Neutrophil (primary cell): Measurements from ENCODE around the gene NAE1.

Experiments
- H3K27ac ChIP-seq: fragments of 200-600 bp; sonication (generic); 2 replicates; pipeline ENCODE4 v1.5.1; 2016; ENCODE audit warnings: mild to moderate bottlenecking, moderate library complexity
- H3K27me3 ChIP-seq: fragments of 200-600 bp; sonication (generic); 2 replicates; pipeline ENCODE4 v1.6.0; 2016; ENCODE audit warnings: mild to moderate bottlenecking
- H3K36me3 ChIP-seq: fragments of 200-600 bp; sonication (generic); 2 replicates; pipeline ENCODE4 v1.5.1; 2017
- H3K4me1 ChIP-seq, 2 experiments: fragments of 200-600 bp in 1 of 2; sonication (generic) in 1 of 2; 1 replicate in 1 of 2; 2 replicates in 1 of 2; pipeline versions ENCODE4 v1.5.1 to v1.6.1; 2013 to 2016; ENCODE audit warnings: low read depth in 1 of 2, low read length in 1 of 2, mild to moderate bottlenecking in 1 of 2, moderate library complexity in 1 of 2; ENCODE audit not compliant: control insufficient read depth in 1 of 2, insufficient read depth in 1 of 2
- H3K4me3 ChIP-seq, 2 experiments: fragments of 200-600 bp in 1 of 2; sonication (generic) in 1 of 2; 1 replicate in 1 of 2; 2 replicates in 1 of 2; pipeline ENCODE4 v1.5.1; 2013 to 2016; ENCODE audit warnings: low read depth in 1 of 2, low read length in 1 of 2, mild to moderate bottlenecking in 1 of 2, moderate library complexity in 1 of 2
- H3K9me3 ChIP-seq: fragments of 200-600 bp; sonication (generic); 2 replicates; pipeline ENCODE4 v1.5.1; 2016
- CTCF ChIP-seq: fragments of 200-600 bp; sonication (generic); IDR thresholded peaks from 2 replicates; pipeline ENCODE4 v1.5.1; 2016; ENCODE audit warnings: antibody characterized with exemption

The NAE1 gene

GRCh38 chr16:66853261-66854139 lies 22.7 kb upstream of the NAE1 start:
- no peak overlapping the region for H3K27ac ChIP-seq
- no peaks in the 10 kb centered on the region for H3K9me3 ChIP-seq
- no peak for TF ChIP-seq CTCF
- H3K36me3 ChIP-seq, result no peaks in the 10 kb centered on the region
- H3K27me3 ChIP-seq, result no peaks in the 10 kb centered on the region
- no peak overlapping the region for H3K4me3 ChIP-seq
- H3K4me1 ChIP-seq, result no peaks in the 10 kb centered on the region

DNA sequence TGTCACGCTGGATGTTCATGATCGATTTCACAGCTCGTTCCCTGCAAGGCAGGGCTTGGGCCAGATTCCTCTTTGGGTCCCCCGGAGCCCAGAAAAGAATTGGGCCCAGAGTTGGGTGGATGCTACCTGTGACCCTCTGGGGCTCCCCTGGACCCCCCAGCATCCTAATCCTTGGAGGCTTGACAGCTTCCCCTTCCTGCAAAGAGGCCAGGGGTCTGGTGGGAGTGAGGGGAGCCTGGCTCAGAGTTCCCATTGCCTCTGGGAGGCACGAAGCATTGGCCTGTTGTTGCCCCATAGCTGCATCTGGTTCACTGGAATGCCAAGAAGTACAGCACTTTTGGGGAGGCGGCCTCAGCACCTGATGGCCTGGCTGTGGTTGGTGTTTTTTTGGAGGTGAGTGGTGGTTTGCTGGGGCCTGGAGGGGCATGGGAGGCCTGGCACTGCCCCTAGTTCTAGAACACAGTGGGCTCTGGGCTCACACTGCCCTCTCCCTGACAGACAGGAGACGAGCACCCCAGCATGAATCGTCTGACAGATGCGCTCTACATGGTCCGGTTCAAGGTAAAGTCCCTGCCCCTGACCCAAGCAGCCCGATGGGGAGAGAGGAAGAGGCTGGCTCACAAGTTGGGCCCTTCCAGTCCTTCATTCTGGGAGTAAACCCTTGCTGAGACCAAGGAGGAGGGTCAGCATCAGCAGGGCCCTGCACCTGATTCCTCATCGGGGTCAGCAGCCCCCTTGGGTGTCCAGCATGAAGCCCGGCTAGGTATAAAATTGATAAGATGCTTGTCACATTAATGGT lies 20.6 kb upstream of the NAE1 start:
- Histone ChIP-seq H3K27ac (no peak overlapping the region), H3K4me1 (no peaks in the 10 kb centered on the region), H3K9me3 (no peaks in the 10 kb centered on the region), H3K27me3 (peaks cover 14% of the 10 kb centered on the region), H3K36me3 (no peaks in the 10 kb centered on the region), H3K4me3 (no peak overlapping the region)
- TF ChIP-seq CTCF, result no peak

GRCh38 chr16:66850115-66850815 lies 19.5 kb upstream of the NAE1 start:
- Histone ChIP-seq H3K27me3 (peaks cover 25% of the 10 kb centered on the region), H3K4me3 (no peak overlapping the region), H3K36me3 (no peaks in the 10 kb centered on the region), H3K4me1 (no peaks in the 10 kb centered on the region), H3K9me3 (no peaks in the 10 kb centered on the region), H3K27ac (no peak overlapping the region)
- TF ChIP-seq CTCF, result no peak

DNA sequence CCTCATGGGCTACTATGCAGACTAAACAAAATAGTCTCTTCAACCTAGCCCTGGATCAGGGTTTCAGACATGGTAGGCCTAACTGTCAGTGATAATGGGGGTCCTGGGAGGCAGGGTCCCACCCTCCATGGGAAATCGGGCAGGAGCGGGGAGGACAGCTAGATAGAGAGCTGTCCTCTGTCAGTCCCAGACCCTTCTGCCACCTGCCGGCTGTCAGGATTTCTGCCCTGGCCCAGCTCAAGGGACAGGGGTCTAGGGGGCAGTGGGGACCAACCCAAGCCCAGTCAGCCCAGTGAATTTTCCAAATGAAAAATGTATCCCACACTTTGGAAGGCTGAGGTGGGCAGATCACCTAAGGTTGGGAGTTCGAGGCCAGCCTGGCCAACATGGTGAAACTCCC lies 18.8 kb upstream of the NAE1 start:
- Histone ChIP-seq H3K36me3 (no peaks in the 10 kb centered on the region), H3K4me1 (peaks cover 0 to 5% of the 10 kb centered on the region in 2 experiments), H3K27ac (no peak overlapping the region), H3K9me3 (no peaks in the 10 kb centered on the region), H3K4me3 (no peak overlapping the region), H3K27me3 (peaks cover 32% of the 10 kb centered on the region)
- TF ChIP-seq CTCF, result no peak

DNA sequence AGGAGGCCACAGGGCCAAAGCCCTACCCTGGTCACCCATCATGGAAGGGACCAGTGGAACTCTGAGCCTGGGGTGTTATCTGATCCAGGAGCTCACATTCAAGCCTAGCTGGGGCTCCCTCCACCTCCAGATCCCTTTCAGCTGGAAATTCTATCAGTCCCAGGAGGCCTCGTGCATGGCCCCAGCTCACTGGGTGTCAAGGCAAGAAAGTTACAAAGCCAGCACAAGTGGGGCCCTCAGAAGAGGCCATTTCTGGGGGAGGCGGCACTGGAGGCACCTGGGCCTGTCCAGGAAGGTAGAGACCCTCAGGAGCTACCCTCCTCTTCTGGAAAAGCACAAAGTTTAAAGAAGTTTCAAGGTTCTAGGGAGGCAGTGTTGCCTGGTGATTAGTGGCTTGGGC lies 18.2 kb upstream of the NAE1 start:
- no peak overlapping the region for H3K27ac ChIP-seq
- peaks cover 0 to 10% of the 10 kb centered on the region in 2 experiments for H3K4me1 ChIP-seq
- TF ChIP-seq CTCF, result no peak
- H3K27me3 ChIP-seq, result peaks cover 37% of the 10 kb centered on the region
- no peaks in the 10 kb centered on the region for H3K9me3 ChIP-seq
- no peak overlapping the region for H3K4me3 ChIP-seq
- H3K36me3 ChIP-seq, result no peaks in the 10 kb centered on the region
